GM18909 (cell line): Measurements from ENCODE around the gene WASF2.

Source experiments
- ATAC-seq: cut with Tn5 transposase; IDR thresholded peaks from one replicate; pipeline ENCODE4 v1.9.1; 2021; ENCODE audit warnings: mild to moderate bottlenecking; ENCODE audit not compliant: unreplicated experiment, poor library complexity

WASF2 gene

DNA sequence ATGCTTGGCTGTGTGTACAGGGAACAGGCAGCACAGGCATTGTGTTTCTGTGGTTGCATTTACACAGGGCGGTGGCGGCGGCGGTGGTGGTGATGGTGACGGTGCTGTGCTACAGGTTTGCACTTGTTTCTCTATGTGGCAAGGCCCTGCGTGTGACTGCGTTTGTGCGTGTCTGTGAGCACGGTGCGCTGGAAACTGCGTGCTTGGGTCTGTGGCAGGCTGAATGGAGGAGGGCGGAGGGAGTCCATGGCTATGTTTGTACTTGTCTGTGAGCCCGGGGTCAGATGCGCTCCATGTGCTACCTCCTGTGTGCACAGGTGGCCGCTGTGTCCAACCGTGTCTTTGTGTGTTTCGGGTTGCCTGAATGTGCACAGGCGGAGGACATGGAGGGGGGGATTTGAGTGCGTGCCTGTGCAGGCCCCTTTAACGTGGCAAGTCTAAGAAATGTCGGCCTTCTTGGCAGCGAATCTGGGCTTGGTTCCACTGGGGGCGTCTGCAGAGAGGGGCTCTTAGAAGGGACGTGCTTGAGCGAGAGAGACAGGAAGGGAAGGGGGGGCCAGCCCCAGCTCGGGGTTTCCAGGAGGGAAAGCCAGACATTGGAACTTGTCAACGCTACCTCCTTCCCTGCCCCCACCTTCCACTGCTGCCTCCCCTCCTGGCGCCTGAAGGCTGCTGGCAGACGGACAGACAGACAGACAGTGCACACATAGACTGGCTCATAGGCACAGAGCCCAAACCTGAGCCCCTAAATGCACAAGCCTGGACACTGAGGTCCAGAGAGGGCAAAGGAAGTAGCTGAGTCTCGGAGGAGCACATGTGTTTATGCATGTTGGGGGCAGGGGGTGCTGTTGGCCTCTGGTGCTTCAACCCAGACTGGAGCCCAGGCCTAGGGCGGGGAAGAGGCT, 32.7 kb upstream of the WASF2 start:
- ATAC-seq = no peak

GRCh38 chr1:27521861-27522431, 32.0 kb upstream of the WASF2 start:
- ATAC-seq = no peak

DNA sequence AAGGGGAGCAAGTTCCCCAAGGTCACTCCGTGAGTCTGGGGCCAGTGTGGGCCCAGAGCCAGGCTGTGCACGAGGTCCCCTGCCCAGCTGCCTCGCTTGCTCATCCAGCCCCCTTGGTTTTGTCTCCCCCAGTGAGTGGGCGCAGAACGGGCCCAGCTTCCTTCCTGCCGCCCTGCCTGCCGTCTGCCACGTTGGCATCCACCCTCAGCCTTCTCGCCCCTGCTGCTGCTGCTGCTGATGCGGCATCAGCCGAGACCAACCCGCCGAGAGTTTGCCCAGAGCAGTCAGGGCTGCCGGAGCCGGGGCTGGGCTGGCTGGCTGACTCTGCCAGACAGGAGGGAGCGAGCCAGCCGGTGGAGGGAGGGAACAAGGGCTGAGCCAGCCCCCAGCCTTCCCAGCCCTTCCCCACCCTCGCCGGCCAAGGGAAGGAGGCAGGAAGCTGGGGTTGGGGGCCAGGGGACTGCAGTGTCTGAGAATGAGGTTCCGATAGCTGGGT, 31.4 kb upstream of the WASF2 start:
- ATAC-seq = no peak

- no peak for ATAC-seq
Measured at GRCh38 chr1:27520651-27521050, 30.7 kb upstream of the WASF2 start.

GRCh38 chr1:27519331-27520258, 29.6 kb upstream of the WASF2 start:
- no peak for ATAC-seq

DNA sequence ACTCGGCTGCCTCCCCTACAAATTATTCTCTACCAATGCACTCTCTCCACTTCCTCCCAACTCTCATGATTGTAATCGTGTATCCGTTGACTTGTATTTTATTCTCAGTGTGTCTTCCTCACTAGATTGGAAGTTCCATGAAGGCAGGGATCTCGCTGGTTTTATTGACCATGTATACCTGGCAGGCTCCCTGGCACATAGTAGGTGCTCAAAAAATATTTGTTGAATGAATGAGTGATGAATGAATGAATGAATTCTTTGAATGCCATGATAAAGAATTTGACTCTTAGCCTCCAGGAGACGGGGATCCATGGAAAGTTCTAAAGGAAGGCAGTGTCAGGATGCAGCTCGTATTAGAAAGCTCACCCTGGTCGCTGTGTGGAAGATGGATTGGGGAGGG, 28.8 kb upstream of the WASF2 start:
- ATAC-seq = no peak

GRCh38 chr1:27517907-27518718, 28.1 kb upstream of the WASF2 start:
- no peak for ATAC-seq

DNA sequence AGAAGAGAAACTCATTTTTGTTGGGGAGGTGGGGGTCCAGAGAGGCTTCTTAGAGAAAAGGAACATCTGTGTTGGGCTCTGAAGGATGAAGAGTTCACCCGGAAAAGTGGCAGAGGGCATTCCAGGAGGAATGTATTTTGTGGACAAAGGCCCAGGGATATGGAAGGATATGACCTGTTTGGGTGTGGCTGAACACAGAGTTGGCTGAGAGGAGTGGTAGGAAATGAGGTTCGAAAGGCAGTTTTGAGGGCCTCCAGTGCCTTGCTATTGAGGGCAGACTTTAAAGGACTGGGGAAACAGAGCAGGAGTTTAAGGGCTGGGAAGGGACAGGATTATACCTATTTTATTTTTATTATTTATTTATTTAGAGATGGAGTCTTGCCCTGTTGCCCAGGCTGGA, 27.3 kb upstream of the WASF2 start:
- no peak for ATAC-seq

DNA sequence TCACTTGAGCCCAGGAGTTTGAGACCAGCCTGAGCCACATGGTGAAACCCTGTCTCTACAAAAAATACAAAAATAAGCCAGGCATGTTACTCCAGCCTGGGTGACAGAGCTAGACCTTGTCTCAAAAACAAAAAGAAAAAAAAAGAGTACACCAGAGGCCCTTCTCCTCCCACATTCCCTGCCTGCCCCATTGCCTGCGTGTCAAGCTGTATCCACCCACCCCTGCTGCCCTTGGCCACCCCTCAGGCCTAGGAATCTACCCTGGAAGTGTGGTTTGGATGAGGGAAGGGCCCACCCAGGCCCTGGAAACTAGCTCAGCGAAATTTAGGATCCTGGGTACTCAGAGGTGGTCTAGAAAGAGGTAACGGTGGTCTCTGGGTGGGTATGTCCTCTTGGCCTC, 25.7 kb upstream of the WASF2 start:
- no peak for ATAC-seq

DNA sequence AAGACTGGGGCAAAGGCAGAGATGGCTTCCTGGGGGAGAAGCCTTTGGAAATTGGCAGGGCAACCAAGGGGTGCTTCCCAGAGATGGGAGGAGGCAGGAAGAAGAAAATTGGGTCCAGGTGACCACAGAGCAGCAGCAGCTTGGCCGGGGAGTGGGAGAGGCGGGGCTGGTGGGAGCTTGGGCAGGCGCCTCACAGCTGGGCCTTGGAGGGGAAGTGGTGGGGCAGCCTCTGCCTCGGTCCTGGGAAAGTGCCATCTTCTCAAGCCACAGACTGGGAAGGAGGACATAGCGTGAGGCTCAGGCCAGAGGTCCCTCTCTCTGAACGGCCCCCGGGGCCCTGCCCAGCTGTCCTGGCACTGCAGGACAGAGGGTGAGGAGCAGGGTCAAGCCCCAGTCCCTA, 24.0 kb upstream of the WASF2 start:
- ATAC-seq = no peak

GRCh38 chr1:27513528-27513927, 23.6 kb upstream of the WASF2 start:
- no peak for ATAC-seq

GRCh38 chr1:27509127-27510080, 19.4 kb upstream of the WASF2 start:
- no peak for ATAC-seq

- no peak for ATAC-seq
Measured at GRCh38 chr1:27507960-27508665, 18.1 kb upstream of the WASF2 start.

GRCh38 chr1:27506703-27507102, 16.7 kb upstream of the WASF2 start:
- ATAC-seq = no peak

DNA sequence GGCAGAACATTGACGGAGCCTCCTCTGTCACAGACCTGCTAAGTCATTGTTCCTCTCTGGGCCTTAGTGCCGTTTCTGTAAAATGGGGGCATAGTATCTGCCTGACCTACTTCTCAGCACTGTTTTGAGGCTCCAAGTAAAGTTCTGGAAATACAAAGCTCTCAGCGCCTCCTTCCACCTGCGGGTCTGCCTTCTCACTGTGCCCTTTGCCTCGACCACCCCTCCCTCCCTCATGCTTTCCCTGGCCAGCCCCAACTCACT, 15.4 kb upstream of the WASF2 start:
- ATAC-seq = no peak

- no peak for ATAC-seq
Measured at GRCh38 chr1:27504588-27505419, 14.8 kb upstream of the WASF2 start.

DNA sequence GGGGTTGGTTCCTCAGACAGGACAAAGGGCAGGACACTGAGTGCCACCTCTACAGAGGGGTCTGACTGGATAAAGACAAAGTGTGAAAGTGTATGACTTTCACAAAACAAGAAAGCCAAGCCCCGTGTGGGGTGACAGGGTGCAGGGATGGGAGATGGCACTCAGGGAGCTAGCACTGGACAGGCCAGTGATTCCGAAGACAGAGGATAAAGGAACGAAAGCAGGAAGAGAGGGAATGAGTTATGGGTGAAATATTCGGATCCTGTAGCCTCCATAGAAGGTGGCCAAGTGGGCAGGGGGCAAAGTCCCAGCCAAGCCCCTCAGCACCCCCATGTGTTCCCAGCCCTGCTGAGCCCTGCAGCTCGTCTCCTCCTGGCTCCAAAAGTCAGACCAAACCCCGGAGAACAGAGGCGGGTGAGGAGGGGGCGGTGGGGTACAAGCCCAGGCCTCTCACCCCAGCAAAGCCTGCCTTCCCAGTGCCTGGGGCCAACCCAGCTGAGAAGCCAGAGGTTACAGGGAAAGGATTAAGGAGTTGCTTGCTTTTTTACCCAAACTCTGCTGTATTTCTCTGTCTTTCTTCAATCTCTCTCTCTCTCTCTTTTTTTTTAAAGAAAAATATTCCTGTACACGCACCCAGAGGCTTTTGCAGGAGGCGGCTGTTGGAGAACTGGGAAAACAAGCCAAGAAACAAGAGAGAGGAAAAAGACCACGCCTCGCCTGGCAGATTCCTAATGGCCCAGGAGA, 14.0 kb upstream of the WASF2 start:
- no peak for ATAC-seq
